ENCODE data around the gene ADAMTS19.

DNA sequence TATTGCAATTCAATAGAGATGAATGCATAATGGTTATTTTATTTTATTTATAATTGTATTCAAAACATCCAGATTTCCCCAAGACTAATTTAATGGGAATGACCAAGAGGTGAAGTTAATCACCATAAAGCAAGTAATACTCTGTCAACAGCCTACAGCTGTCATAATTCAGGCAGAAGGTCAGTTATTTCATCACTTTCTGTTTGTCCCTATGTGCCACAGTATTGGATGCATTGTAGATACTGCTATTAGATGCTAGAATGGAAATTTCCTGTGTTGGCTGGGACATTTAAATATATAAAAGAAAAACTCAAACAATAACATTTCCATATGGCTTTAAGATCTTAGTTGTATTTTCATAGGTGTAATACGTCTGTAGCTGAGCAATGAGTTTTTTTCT, 231.1 kb downstream of the ADAMTS19 start:
- TF ChIP-seq, protein P1, sequence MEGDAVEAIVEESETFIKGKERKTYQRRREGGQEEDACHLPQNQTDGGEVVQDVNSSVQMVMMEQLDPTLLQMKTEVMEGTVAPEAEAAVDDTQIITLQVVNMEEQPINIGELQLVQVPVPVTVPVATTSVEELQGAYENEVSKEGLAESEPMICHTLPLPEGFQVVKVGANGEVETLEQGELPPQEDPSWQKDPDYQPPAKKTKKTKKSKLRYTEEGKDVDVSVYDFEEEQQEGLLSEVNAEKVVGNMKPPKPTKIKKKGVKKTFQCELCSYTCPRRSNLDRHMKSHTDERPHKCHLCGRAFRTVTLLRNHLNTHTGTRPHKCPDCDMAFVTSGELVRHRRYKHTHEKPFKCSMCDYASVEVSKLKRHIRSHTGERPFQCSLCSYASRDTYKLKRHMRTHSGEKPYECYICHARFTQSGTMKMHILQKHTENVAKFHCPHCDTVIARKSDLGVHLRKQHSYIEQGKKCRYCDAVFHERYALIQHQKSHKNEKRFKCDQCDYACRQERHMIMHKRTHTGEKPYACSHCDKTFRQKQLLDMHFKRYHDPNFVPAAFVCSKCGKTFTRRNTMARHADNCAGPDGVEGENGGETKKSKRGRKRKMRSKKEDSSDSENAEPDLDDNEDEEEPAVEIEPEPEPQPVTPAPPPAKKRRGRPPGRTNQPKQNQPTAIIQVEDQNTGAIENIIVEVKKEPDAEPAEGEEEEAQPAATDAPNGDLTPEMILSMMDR (IDR thresholded peaks at IDR 0.05; ENCODE audit: insufficient read depth, low read length), result no peak
- TF ChIP-seq POLR2AphosphoS5 (IDR thresholded peaks at IDR 0.05; ENCODE audit: low read depth), result no peak
- TF ChIP-seq GABPA (IDR thresholded peaks at IDR 0.05; ENCODE audit: low read depth), result no peak
- TF ChIP-seq, protein P2, sequence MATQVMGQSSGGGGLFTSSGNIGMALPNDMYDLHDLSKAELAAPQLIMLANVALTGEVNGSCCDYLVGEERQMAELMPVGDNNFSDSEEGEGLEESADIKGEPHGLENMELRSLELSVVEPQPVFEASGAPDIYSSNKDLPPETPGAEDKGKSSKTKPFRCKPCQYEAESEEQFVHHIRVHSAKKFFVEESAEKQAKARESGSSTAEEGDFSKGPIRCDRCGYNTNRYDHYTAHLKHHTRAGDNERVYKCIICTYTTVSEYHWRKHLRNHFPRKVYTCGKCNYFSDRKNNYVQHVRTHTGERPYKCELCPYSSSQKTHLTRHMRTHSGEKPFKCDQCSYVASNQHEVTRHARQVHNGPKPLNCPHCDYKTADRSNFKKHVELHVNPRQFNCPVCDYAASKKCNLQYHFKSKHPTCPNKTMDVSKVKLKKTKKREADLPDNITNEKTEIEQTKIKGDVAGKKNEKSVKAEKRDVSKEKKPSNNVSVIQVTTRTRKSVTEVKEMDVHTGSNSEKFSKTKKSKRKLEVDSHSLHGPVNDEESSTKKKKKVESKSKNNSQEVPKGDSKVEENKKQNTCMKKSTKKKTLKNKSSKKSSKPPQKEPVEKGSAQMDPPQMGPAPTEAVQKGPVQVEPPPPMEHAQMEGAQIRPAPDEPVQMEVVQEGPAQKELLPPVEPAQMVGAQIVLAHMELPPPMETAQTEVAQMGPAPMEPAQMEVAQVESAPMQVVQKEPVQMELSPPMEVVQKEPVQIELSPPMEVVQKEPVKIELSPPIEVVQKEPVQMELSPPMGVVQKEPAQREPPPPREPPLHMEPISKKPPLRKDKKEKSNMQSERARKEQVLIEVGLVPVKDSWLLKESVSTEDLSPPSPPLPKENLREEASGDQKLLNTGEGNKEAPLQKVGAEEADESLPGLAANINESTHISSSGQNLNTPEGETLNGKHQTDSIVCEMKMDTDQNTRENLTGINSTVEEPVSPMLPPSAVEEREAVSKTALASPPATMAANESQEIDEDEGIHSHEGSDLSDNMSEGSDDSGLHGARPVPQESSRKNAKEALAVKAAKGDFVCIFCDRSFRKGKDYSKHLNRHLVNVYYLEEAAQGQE (IDR thresholded peaks at IDR 0.05; ENCODE audit: insufficient replicate concordance, low read depth), result no peak
